Activated CD4-positive, alpha-beta T cell treated with anti-CD3 and anti-CD28 coated beads for 4 hours (primary cell): Measurements from ENCODE around the gene PRSS22.

Experiments used
- DNase-seq, 2 donors: peaks; one replicate each; pipeline ENCODE4 v3.0.0-alpha.2; 2020

PRSS22 gene

DNA sequence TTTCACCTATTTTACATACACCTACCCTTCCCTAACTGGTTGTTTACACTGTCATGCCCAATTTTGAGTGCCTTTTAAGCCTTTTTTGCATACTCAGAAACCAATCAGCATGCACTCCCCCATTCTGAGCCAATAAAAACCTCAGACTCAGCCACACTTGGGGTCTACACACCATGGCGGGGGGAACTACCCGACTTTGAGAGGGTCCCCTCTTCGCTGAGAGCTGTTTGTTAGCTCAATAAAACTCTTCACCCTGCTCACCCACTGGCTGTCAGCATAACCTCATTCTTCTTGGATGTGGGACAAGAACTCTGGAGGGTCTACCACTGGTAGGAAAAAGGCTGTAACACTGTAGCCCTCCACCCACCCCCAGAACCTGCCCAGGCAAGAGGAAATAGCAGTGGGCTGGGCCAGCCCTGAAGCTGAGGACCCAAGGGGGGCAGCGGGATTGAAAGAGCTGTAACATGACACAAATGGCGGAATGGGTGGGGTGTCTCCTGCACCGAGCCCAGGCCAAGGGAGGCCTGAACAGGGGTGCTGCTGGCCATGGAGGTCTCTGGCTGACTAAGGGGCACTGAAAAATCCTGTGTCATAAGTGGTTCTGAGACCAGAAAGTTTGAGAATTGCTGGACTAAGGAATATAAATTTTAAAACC, 22.0 kb upstream of the PRSS22 start:
- DNase-seq, result no peak

DNA sequence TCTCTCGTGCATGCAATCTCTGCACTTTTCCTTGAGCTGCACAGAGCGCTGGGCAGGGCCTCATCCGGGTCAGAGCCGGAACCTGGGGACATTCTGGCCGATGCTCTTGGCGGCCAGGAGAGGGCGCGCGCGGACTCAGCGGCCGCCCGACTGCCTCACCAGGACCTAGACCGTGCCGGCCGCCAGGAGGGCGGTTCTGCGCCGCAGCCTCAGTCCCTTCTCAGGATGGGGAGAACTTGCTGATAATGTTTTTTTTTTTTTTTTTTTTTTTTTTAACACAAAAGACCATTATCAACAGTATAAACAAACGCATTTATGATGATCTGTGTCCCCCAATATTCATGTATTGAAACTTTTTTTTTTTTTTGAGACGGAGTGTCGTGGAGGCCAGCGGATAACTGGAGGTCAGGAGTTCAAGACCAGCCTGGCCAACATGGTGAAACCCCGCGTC, 17.0 kb upstream of the PRSS22 start:
- peak; percentile 54 to 63 for DNase-seq

DNA sequence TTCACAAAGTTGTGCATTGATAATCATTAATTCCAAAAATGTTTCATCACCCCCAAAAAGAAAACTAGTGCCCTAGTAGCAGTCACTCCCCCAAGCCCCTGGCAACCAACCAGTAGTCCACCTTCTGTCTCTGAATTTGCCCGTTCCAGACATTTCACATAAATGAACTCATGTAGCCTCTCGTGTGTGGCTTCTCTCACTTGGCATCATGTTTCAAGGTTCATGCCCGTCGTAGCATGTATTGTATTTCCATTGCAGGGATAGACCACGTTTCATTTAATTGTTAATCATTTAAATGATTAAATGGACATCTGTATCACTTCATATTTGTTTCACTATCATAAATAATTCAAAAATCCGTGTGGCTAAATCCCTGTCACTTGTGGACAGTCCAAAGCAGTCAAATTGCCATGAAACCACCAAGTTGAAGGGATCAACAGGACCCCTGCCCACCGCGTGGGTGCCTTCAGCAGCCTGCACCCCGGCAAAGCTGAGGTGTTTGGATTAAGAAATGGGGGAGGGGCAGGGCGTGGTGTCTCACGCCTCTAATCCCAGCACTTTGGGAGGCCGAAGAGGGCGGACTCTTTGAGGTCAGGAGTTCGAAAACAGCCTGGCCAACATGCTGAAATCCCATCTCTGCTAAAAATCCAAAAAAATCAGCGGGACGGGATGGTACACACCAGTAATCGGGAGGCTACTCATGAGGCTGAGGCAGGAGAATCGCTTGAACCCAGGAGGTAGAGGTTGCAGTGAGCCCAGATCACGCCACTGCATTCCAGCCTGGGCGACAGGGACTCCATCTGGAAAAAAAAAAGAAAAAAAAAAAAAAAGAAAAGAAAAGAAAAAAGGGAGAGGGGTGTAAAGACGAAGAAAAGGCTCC, 16.3 kb upstream of the PRSS22 start:
- no peak for DNase-seq

DNA sequence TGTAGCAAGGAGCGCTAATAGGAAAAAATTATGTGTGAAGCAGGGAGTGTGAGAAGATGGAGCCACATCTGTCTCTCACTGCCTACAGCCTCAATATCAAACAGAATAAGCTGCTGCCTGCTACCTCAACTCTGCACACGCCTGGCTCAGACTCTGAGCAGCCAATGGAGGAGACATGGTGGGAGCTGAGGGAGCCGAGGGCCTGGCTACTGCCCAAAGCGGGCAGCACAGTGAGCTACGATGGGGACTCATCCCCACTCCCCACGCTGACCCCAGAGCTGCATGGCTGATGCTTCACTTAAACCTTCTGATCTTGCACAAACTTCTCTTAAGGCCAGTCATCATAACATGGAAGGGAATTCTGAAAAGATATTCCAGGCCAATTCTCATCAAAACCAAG, 14.0 kb upstream of the PRSS22 start:
- no peak for DNase-seq

DNA sequence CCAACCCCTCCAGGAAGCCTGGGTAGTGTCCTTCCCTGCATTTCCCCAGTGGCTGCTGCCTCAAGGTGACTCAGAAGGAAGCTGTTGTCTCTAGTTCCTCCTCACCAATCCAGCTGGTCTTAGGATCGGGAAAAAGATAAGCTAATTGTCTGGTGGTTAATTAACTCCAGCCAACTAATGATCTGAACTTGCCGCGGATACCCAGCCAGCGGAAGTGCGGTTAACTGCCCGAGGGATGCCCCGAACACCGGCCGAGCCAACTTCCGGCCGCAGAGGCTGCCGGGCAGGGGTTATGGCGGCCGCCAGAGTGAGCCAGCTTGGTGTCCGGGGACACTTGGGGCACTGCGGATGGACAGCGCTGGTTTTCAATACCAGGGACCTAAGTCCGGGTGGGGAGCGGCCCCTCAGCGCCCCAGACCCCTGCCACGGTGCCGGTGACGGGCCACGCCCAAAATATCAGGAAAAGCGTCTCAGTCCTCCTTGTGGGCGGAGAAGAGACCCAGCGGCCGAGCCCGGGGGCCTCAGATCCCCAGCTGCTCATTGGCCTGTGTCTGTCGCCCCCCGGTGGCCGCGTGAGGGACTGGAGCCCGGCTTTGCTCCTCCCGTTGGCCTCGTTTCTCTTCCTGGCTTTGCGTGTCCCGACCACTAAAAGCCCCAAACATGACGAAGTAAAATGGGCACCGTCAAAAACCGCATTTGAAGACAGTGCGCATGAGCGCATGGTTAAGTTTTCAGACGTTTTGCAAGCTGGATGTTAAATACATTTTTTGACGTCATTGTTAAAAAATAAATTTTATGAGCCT, 10.2 kb upstream of the PRSS22 start:
- DNase-seq, result peak; percentile 89 to 90

DNA sequence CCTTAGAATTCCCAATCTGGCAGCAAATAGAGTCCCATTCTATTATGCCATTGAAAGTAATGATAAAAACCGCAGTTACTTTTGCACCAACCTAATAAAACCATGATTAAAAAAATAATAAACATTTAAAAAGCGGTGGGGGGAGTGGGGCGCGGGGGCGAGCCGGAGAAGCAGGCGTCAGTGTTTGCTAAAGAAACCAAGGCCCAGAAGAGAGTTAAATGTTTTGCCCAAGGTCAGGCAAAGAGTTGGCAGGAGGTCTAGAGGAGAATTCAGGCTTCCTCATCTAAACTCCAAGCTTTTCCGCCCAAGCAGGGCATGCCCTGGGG, 9.7 kb upstream of the PRSS22 start:
- DNase-seq, result no peak

DNA sequence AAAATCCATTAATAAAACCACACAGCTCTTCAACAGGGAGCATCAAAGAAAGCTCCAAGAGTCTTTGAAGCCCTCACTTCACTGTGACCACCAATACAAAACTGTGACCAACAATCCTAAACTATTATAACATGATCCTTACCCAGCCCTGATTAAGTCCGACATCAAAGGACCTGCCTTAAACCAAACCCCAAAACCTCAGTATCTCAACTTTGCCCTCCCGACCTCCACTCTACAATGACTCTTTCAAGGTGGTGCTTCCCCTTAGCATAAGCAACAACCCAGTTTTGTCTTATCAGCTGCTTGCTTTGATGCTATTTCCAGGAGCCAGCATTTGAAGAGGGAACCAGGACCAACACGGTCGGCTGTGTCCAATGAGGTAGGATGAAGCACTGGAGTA, 8.5 kb upstream of the PRSS22 start:
- no peak for DNase-seq

DNA sequence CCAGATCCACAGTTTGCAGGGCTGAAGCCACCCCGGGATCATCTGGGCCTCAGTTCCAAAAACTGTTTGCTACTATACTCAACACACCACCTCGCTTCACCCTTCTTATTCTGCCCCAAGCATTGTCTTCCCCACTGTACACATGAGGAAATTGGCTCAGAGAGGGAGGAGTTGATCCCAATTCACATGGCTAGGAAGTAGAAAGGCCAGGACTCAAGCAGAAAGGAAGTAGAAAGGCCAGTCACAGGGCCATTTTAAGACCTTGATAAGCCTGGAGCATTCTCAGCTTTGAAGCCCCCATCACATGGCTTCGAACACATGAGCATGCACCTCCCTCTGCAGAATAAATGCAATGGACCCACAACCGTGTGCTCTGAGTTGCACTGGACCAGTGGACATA, 7.7 kb upstream of the PRSS22 start:
- no peak for DNase-seq

DNA sequence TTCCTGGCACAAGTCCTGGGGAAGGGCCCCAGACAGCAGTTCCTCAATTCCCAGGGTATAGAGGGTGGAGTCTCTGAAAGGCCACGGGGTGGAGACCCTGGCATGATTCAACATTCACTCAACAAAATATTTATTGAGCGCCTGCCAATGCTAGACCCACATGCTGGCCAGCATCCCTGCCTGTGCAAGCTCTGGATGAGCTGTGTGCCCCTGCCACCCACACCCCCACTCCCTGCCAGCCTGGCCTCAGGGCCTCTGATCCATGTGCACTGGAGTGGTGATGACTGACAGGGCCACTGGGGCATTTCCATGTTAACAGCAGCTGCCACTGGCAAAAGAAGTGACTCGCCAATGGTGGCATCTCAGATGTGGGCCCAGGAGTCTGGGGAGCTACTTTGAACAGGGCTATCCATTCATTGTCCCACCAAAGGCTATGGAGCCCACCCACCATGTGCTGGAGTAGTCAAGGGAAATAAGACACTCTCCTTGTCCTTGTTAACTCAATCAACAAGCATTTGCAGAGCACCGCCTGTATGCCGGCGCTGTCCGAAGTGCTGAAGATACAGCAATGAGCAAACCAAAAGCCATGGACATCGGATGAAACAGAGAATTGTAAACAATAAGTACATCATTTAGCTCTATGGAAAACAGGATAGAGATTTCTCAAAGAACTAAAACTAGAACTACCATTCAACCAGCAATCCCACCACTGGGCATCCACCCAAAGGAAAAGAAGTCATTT, 3.0 kb upstream of the PRSS22 start:
- no peak for DNase-seq

DNA sequence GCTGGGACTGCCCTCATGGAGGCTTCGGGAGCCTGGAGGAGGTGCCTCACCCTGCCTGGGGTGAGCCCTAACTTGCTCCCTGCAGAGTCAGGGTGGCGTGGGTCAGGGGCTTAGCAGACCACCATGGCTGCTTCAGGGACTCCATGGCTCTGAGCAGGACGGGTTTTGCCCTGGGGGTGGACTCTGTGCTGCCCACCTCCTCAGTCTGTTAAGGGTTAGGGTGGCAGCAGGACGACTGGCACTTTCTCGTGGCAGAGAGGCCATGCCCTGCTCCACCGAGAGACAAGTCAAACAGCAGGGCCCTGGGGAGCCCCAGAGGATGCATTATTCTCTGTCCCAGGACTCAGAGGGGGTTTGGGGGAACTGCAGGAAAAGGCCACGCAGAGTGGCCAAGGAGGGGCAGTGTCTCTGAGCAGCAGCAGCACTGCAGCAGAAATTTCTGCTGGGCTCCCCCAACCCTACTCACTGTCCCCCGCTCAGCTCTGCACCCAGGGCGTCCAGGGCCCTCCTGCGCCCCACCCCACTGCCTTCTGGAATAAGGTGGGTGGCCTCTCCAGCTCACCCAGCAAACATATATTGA, 1.8 kb upstream of the PRSS22 start:
- no peak for DNase-seq

DNA sequence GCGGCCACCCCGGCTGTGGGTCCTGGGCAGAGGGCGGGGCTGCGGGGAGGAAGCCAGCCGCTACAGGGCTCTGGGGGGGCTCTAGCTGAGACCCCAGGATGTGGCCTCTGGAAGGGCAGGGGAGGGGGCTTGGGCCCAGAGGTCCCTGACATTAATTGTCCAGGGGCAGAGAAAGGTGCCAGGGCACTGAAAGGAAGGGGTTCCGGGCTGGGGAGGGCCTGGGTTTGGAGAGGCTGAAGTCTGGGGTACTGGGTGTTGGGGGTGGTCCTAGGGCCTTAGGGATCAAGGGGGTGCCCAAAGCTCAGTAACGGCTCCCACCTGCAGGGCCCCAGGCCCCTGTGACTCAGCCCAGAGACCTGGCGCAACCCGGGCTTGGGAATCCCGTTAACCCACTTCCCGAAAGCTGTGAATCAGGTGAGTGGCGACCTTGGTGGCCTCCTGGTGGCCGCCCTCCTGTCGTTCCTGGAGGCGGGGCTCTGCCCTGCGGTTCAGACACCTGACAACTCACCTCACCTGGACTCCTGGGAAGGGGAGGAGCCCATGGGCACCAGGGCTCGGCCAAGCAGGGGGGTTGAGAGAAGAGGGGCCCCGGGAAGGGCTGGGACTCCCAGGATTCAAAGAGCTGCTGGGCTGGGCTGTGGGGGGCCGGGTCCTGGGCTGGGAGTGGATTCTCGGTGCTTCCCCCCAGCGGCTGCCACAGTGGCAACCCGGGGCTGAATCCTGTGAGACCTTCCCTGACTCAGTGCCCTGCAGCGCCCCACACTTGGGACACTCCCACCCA, 465 bp upstream of the PRSS22 start:
- no peak for DNase-seq

DNA sequence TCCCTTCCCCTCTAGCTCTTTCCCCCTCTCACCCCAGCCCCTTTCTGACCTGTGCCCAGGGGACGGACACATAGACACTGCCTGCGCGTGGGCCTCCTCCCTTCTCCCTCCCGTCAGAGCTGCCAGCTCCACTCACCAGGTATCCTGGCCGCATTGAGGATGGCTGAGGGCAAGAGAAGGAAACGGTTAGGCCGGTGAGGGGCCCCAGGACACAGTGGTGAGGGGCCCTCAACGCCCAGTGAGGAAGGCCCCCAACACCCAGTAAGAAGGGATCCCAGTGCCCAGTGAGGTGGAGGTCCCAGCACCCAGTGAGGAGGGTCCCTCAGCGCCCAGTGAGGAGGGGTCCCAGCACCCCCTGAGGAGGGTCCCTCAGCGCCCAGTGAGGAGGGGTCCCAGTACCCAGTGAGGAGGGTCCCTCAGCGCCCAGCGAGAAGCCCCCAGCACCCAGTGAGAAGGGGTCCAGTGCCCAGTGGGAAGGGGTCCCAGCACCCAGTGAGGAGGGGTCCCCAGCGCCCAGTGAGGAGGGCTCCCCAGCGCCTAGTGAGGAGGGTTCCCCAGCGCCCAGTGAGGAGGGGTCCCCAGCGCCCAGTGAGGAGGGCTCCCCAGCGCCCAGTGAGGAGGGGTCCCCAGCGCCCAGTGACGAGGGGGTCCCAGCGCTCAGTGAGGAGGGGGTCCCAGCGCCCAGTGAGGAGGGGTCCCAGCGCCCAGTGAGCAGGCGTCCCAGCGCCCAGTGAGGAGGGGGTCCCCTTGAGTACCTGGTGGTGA, 1.1 kb downstream of the PRSS22 start:
- no peak for DNase-seq

DNA sequence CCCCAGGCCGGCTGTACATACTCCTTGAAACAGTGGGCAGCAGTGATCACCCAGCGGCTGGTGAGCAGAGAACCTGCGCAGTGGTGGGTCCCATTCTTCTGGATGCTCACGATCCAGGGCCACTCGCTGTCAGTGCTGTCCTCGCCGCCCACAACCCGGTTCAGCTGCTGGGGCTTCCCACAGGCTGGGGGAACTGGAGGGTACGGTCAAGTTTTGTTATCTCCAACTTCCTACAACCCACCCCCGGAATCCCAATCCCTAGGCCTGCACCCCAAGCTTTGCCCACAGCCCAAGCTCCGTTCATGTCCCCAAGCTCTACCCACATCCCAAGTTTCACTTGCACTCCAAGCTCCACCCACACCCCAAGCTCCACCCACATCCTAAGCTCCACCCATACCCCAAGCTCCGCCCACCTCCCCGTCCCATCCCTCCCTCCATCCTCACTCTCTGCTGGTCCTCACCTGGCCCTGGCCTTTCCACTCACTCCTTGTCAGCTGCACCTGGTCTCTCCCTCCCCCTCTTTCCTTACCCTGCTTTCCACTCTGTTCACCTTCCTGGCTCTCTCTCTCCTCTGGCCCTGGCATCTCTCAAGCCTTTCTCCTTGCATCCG, 1.8 kb downstream of the PRSS22 start:
- no peak for DNase-seq

DNA sequence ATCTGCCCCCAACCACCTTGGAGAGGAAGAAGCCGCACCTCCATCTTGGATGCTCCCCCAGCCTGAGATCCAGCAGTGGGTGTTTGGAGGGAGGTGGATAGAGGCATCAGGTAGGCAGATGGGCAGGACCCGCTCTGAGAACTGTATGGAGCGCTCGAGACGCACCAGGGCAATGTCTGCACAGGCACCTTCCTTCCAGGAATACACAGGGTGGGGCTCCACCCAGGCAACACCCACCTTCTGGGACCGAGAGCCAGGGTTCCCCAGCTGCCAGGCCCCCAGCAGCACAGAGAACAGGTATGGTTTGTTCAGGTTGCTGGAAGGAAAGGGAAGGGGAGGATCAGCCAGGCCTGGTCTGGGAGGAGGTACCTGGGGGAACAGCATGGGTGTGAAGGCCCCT, 2.4 kb downstream of the PRSS22 start:
- DNase-seq, result no peak

DNA sequence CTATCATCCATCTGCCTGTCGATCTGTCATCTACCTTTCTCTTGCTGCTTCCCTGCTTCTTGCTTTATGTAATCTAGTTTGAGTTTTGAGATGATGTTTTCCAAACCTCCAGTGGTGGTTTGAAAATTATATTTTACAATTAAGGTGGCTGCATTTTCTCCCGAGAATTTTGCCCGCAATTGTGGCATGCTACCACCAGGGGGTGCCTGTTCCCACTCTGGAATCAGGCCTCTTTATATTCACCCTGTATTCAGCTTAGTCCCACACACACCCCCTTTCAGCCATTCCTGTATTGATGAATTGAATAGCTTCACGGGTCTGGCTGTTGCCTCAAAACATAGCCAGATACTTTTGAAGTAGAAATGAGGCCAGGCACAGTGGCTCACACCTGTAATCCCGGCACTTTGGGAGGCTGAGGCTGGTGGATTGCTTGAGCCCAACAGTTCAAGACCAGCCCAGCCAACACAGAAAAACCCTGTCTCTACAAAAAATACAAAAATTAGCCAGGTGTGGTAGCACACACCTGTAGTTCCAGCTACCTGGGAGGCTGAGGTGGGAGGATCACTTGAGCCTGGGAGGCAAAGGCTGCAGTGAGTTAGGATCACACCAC, 3.2 kb downstream of the PRSS22 start:
- no peak for DNase-seq

DNA sequence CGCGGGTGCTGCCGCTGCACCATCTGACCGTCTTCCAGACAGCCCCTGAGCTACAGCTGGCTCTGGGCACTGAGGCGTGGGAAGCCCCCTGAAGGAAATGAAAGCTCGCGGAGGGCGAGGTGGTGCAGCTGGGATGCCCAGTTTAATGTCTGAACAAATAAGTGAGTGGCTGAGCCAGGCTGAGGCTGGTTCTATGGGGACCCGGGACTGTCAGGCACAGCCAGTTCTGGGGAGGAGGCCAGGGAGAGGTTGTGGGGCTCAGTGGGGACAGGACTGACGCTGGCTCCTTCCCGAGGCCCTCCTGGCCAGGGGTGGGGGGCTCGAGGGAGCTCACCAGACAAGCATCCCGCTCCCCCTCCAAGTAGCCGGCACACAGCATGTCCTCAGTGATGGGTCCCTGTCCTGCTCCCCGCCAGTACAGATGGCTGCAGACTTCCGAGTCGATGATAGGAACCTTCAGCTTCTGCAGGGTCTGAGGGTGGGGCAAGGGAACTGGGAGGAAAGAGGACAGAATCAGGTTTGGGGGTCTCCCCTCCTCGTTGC, 4.4 kb downstream of the PRSS22 start:
- no peak for DNase-seq

DNA sequence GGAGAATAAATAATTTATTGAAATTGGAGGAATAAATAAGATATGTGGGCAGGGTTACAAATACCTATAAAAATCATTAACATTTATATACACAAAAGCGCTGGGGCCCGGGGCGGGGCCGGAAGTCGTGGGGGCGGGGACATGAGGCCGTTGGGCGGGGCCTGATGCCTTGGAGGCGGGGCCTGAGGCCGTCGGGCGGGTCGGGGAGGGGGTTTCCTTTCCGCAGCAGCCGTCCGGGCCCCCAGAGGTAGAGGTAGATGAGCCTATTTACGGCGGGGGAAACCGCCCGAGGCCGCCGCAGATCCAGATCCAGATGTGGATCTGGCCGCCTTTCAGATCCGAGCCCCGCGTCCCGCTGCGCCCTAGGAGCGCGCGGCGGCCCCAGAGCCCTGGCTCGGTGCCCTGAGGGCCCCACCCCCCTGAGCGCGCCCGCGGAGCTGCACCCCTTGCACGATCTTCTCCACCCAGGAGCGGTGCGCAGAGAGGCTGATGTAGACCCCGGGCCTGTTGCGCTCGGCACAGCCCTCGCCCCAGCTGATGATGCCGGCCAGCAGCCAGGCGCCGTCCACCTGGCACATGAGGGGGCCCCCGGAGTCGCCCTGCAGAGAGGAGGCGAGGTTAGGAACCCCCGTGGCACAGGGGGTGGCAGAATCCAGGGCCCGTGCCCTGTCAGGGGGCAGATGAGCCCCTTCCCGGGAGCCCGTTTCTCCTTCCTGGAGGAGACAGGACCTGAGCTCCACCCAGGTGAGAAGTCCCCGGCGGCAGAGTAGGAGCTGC, 5.1 kb downstream of the PRSS22 start:
- DNase-seq, result no peak

DNA sequence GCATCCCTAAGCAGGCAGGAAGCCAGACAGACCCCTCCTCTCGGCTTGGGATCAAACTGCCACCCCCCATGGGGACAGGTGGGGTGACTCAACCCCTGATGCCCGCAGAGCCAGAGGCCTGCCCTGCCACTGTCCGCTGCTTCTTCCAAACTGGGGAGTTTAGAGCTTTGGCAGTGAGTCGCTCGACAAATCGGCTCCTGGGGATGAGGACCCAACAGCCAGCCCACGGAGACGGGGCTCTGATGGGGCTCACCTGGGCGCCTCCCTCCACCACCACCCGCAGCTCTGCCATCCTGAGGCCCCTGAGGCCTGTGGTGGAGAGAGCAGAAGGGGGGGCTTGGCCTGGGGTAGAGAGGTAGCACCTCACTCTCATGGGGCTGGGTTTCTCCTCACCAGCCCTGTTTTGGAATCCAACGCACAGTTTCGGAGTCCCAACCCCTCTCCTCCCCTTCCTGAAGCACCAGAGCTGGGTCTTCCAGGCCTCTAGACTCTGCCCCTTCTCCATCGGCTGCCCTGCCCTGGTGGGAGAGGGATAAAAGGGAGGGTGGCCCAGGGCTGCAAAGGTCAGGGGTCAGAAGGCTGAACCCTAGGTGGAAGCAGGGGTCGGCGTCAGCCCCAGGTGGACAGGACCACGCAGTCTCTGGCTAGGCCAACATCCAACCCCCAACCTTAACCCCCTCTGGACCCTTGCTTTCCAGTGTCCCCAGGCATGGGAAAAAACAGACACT, 5.8 kb downstream of the PRSS22 start:
- no peak for DNase-seq
